Measurements from ENCODE around the gene KLF3.

Gene KLF3

DNA sequence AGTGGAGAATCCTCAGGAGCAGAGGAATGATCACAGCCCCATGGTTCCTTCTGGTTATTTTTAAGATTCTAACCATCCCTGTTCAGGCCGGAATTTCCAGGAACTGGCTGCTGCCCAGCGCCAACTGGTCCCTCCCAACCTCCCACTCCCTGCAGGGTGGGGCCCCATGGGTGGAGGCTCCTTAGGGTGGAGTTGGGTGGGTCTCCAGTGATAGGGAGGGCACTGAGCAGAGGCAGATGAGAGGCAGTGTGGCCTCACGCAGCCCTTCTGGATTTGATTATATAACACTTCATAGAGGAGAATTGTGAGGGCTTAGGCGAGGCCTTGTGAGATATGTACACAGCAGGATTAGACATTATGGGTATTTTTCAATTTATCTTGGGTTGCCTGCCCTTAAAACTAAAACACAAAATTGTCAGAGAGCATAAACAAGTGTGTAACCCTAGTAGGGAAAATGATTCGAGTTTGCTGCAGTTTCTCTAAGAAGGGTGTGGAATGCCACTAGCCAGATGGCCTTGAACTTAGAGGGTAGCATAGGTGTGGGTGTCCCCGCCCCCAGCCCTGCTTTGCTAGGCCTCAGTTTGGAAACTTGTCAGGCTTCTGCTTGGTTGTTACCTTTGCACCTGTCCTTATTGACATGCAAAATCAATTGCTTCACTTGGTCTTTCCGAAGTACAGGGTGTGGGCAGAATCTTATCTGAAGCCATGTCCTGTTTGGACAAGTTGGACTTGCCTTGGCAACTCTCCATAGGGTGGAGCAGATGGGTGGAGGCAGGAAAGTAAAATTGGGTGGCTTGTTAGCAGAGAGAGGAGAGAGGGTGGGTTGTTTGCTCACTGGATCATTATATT is 9.4 kb downstream of the KLF3 start:
- H3K4me3 ChIP-seq (replicated peaks; ENCODE audit: low read depth, low read length): no peak overlapping the region
- DNase-seq (ENCODE audit: low read depth): peak; percentile 42
- TF ChIP-seq, protein P1, sequence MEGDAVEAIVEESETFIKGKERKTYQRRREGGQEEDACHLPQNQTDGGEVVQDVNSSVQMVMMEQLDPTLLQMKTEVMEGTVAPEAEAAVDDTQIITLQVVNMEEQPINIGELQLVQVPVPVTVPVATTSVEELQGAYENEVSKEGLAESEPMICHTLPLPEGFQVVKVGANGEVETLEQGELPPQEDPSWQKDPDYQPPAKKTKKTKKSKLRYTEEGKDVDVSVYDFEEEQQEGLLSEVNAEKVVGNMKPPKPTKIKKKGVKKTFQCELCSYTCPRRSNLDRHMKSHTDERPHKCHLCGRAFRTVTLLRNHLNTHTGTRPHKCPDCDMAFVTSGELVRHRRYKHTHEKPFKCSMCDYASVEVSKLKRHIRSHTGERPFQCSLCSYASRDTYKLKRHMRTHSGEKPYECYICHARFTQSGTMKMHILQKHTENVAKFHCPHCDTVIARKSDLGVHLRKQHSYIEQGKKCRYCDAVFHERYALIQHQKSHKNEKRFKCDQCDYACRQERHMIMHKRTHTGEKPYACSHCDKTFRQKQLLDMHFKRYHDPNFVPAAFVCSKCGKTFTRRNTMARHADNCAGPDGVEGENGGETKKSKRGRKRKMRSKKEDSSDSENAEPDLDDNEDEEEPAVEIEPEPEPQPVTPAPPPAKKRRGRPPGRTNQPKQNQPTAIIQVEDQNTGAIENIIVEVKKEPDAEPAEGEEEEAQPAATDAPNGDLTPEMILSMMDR (IDR thresholded peaks at IDR 0.05; ENCODE audit: low read length, missing control alignments): no peak

DNA sequence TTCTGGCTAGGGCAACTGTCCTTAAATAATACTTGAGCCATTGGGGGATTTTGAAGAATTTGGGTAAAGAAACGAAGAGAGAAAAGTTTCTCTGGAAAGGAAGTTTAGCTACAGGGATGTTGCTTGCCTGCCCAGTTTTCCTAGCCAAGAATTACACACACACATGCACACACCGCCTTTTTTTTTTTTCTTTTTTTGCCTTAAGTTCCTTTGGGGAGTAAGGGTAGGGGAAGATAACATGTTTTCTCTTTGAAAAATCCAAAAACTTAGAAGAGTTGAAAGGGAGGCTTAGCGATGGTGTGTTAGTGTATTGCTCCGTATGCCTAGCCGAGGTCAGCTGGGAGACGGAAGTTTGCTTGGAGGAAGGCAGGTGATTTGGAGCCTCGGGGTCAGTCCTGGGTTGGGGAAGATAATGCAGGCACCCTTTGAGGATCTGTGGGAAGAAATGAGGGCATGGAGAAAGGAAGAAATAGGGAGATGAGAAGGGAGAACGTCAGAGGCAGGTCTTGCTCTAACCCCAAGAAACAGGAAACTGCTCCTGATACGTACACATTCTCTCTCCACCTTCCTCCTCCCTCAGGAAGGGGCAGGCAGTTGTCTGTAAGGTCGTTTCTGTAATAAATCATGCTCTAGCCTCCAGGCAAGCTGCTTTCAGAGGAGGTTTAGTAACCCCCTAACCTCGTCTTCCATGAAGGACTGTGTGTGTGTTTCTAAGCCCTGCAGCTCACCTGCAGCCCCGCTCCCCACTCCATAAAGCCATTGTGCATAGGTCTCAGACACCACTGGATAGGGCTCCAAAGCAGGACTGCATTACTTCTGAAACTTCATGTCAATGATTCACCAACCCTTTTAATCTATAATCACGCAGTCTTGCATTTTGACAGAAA is 10.5 kb downstream of the KLF3 start:
- H3K4me3 ChIP-seq (replicated peaks; ENCODE audit: low read depth, low read length): peak overlapping the region; percentile 6
- TF ChIP-seq, protein P1 (IDR thresholded peaks at IDR 0.05; ENCODE audit: low read length, missing control alignments): no peak
- DNase-seq (ENCODE audit: low read depth): peak; percentile 36

DNA sequence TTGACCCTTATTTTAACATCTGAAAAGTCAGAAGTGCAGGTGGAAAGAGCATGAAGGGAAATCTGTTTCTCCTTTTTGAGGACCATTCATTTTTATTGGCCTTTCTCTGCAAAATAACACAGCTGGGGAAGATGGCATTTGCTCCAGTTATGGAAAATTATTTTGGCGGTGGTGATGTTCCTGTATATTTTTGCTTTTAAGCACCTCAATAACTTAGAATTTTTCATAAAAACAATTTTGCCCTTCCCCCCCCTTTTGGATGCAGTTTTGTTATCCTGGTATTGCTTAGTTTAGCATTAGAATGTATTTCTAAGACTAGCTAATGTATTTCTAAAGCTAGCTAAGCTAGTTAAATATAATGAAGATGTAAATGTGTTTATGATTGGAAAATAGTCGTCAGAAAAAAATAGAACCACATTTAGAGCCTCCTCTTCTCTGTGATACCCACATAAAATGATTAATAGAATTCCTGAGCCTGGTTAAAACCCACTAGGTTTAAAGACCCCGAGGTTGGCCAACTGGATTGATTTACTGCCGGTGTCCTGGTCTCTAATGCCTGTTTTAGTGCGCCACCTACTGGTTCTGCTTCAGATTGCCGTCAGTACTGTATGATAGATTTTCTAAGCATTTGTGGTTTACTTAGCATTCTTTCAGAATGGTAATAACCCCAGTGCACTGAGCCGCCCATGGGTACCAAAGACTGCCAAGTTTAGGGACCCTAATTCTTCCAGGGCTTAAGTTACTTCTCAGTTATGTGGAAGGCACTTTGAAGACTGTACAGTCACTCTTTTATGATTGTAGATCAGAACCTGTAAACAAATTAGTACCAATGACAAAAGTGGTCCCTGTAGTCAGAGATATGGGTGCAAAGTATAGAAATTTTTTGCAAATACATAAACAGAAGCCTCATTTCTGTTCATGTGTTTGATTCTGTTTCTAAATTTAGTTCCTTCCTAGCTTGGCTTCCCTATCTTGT is 11.4 kb downstream of the KLF3 start:
- TF ChIP-seq, protein P1 (IDR thresholded peaks at IDR 0.05; ENCODE audit: low read length, missing control alignments): peak; percentile 89
- peak; percentile 90 for DNase-seq (ENCODE audit: low read depth)
- H3K4me3 ChIP-seq (replicated peaks; ENCODE audit: low read depth, low read length): no peak overlapping the region

DNA sequence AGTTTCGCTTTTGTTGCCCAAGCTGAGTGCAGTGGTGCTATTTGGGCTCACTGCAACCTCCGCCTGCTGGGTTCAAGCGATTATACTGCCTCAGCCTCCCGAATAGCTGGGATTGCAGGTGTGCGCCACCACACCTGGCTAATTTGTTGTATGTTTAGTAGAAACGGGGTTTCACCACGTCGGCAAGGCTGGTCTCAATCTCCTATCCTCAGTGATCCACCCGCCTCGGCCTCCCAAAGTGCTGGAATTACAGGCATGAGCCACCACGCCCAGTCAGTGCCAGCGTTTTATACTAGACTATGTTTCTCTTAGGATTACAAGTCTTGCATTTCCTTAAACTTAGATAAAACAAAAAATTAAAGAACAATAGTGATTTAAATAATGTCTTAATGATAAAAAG is 13.0 kb downstream of the KLF3 start:
- no peak overlapping the region for H3K4me3 ChIP-seq (replicated peaks; ENCODE audit: low read depth, low read length)
- TF ChIP-seq, protein P1 (IDR thresholded peaks at IDR 0.05; ENCODE audit: low read length, missing control alignments): no peak
- no peak for DNase-seq (ENCODE audit: low read depth)

DNA sequence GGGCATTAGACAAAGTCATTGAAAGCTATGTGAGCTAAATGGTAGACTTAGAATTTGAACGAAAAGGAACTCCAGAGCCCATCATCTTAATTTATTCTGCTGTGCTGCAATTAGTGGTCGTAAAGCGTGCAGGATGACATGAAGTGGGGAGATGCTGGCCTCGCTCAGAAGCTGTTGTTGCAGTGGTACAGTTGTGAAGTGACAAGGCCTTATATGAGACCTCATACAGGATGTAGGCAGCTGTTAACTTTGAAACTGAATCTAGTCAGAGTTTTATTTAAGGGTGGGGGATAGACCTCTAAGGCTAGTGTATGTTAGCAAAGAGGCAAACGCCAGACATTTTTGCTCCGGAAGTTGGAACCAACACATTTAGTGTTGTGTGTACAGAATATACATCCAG is 13.4 kb downstream of the KLF3 start:
- DNase-seq (ENCODE audit: low read depth): no peak
- TF ChIP-seq, protein P1 (IDR thresholded peaks at IDR 0.05; ENCODE audit: low read length, missing control alignments): no peak
- H3K4me3 ChIP-seq (replicated peaks; ENCODE audit: low read depth, low read length): no peak overlapping the region

DNA sequence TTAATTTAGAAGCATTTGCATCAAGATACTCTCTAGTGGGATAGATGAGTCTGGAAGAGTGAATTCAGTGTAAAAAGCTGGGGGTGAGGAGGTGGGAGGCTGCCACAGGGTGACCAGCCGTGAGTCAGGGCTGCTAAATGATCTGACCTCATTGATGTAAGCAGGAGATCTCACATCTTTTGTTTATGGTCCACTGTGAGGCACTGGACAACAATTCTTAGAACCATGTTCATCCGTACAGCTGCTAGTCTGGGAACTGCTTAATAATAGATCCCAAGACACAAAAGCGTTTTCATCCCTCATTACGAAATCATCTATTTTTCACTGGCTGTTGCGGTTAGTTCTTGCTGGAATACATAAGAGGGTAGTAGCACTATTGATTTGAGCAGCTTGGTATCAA is 14.1 kb downstream of the KLF3 start:
- TF ChIP-seq, protein P1 (IDR thresholded peaks at IDR 0.05; ENCODE audit: low read length, missing control alignments): no peak
- H3K4me3 ChIP-seq (replicated peaks; ENCODE audit: low read depth, low read length): no peak overlapping the region
- peak; percentile 95 for DNase-seq (ENCODE audit: low read depth)

Data from fibroblast of pulmonary artery (primary cell).